Cerebellar cortex (tissue), 1 donor: ENCODE results near the gene MCU.
"Not testable (repeated sequence)": the region's sequence is repeated elsewhere in the genome, so short reads cannot be mapped to it uniquely, and the experiment has no call there.

Experiments
- DNase-seq: peaks from one replicate; pipeline ENCODE4 v3.0.0-alpha.2; 2015; ENCODE audit warnings: low spot score

The MCU gene

GRCh38 chr10:72730479-72730878, 38.5 kb downstream of the MCU start:
- no peak for DNase-seq

GRCh38 chr10:72731916-72732419, 40.0 kb downstream of the MCU start:
- DNase-seq: no peak

GRCh38 chr10:72732521-72732920, 40.6 kb downstream of the MCU start:
- no peak for DNase-seq

- DNase-seq: no peak
Measured at GRCh38 chr10:72733989-72734388, 42.0 kb downstream of the MCU start.

- DNase-seq: no peak
Measured at GRCh38 chr10:72735288-72735936, 43.5 kb downstream of the MCU start.

- DNase-seq: no peak
Measured at GRCh38 chr10:72736176-72736827, 44.4 kb downstream of the MCU start.

GRCh38 chr10:72736828-72737220, 44.9 kb downstream of the MCU start:
- DNase-seq: no peak

GRCh38 chr10:72737357-72737756, 45.4 kb downstream of the MCU start:
- not testable (repeated sequence) for DNase-seq

GRCh38 chr10:72738486-72738885, 46.5 kb downstream of the MCU start:
- DNase-seq: no peak

- DNase-seq: no peak
Measured at GRCh38 chr10:72740528-72740927, 48.6 kb downstream of the MCU start.

GRCh38 chr10:72742092-72742491, 50.1 kb downstream of the MCU start:
- DNase-seq: no peak

- DNase-seq: no peak
Measured at GRCh38 chr10:72742797-72743196, 50.9 kb downstream of the MCU start.

GRCh38 chr10:72744566-72744965, 52.6 kb downstream of the MCU start:
- DNase-seq: no peak

- no peak for DNase-seq
Measured at GRCh38 chr10:72746426-72747363, 54.8 kb downstream of the MCU start.

GRCh38 chr10:72747521-72747920, 55.6 kb downstream of the MCU start:
- no peak for DNase-seq

- no peak for DNase-seq
Measured at GRCh38 chr10:72753760-72754231, 61.9 kb downstream of the MCU start.

- DNase-seq: no peak
Measured at GRCh38 chr10:72754275-72755032, 62.5 kb downstream of the MCU start.

- no peak for DNase-seq
Measured at GRCh38 chr10:72756674-72757385, 64.9 kb downstream of the MCU start.

- peak; percentile 58 for DNase-seq
Measured at GRCh38 chr10:72757732-72758131, 65.8 kb downstream of the MCU start.

GRCh38 chr10:72758930-72759329, 67.0 kb downstream of the MCU start:
- not testable (repeated sequence) for DNase-seq

- no peak for DNase-seq
Measured at GRCh38 chr10:72759584-72759983, 67.6 kb downstream of the MCU start.
